T-helper 1 cell treated with Interleukin-12 subunit alpha and Interleukin-12 subunit beta and Interleukin-4 antibody, amounts not matched to agents 30 μg/mL and 1 μg/mL, for 36 hours (primary cell): ENCODE measurements around the gene SERF1B.
"Not testable (repeated sequence)": the region's sequence is repeated elsewhere in the genome, so short reads cannot be mapped to it uniquely, and the experiment has no call there.

Source experiments
- H3K27ac Mint-ChIP-seq: one replicate; pipeline ENCODE4 v1.8.0; 2021; ENCODE audit warnings: mild to moderate bottlenecking, mixed read lengths
- H3K27me3 Mint-ChIP-seq: one replicate; pipeline ENCODE4 v1.8.0; 2021; ENCODE audit warnings: low read depth, mixed read lengths
- H3K36me3 Mint-ChIP-seq: one replicate; pipeline ENCODE4 v1.8.0; 2021; ENCODE audit warnings: low read depth, mixed read lengths
- H3K4me1 Mint-ChIP-seq: one replicate; pipeline ENCODE4 v1.8.0; 2021; ENCODE audit warnings: low read depth, mixed read lengths
- H3K4me3 Mint-ChIP-seq: one replicate; pipeline ENCODE4 v1.8.0; 2021; ENCODE audit warnings: mild to moderate bottlenecking, moderate library complexity, mixed read lengths
- H3K9me3 Mint-ChIP-seq: one replicate; pipeline ENCODE4 v1.8.0; 2021; ENCODE audit warnings: mixed read lengths

SERF1B gene

GRCh38 chr5:70025106-70025844 is at the start of gene SERF1B:
TSS of gene SERF1B (plus strand) at chr5:70025251. CDS start at chr5:70025452, 201 bp downstream.
- H3K36me3 Mint-ChIP-seq, H3K27me3 Mint-ChIP-seq, H3K27ac Mint-ChIP-seq, H3K4me1 Mint-ChIP-seq, H3K4me3 Mint-ChIP-seq, H3K9me3 Mint-ChIP-seq: not testable (repeated sequence)

- H3K4me3 Mint-ChIP-seq, H3K27ac Mint-ChIP-seq, H3K36me3 Mint-ChIP-seq, H3K9me3 Mint-ChIP-seq, H3K4me1 Mint-ChIP-seq, H3K27me3 Mint-ChIP-seq: not testable (repeated sequence)
Measured at GRCh38 chr5:69991713-69992112, 33.3 kb upstream of the SERF1B start.

GRCh38 chr5:69995535-69995934 is 29.5 kb upstream of the SERF1B start:
- H3K4me3 Mint-ChIP-seq, H3K27me3 Mint-ChIP-seq, H3K36me3 Mint-ChIP-seq, H3K9me3 Mint-ChIP-seq, H3K27ac Mint-ChIP-seq, H3K4me1 Mint-ChIP-seq: not testable (repeated sequence)

- not testable (repeated sequence) for H3K27me3 Mint-ChIP-seq, H3K4me1 Mint-ChIP-seq, H3K4me3 Mint-ChIP-seq, H3K9me3 Mint-ChIP-seq, H3K27ac Mint-ChIP-seq, H3K36me3 Mint-ChIP-seq
Measured at GRCh38 chr5:70020660-70021059, 4.4 kb upstream of the SERF1B start.

- not testable (repeated sequence) for H3K4me3 Mint-ChIP-seq, H3K4me1 Mint-ChIP-seq, H3K27ac Mint-ChIP-seq, H3K36me3 Mint-ChIP-seq, H3K9me3 Mint-ChIP-seq, H3K27me3 Mint-ChIP-seq
Measured at GRCh38 chr5:70025845-70026145, 744 bp downstream of the SERF1B start.

GRCh38 chr5:70031204-70031603 is 6.2 kb downstream of the SERF1B start:
- not testable (repeated sequence) for H3K36me3 Mint-ChIP-seq, H3K4me3 Mint-ChIP-seq, H3K4me1 Mint-ChIP-seq, H3K27me3 Mint-ChIP-seq, H3K9me3 Mint-ChIP-seq, H3K27ac Mint-ChIP-seq

GRCh38 chr5:70041411-70041810 is 16.4 kb downstream of the SERF1B start:
- not testable (repeated sequence) for H3K27ac Mint-ChIP-seq, H3K36me3 Mint-ChIP-seq

GRCh38 chr5:70049790-70050142 is 24.7 kb downstream of the SERF1B start:
- not testable (repeated sequence) for H3K36me3 Mint-ChIP-seq, H3K4me3 Mint-ChIP-seq, H3K27ac Mint-ChIP-seq, H3K4me1 Mint-ChIP-seq, H3K27me3 Mint-ChIP-seq, H3K9me3 Mint-ChIP-seq

More at GRCh38 chr5:70041411-70041810, 16.4 kb downstream of the SERF1B start:
- H3K27me3 Mint-ChIP-seq, H3K9me3 Mint-ChIP-seq, H3K4me1 Mint-ChIP-seq, H3K4me3 Mint-ChIP-seq: not testable (repeated sequence)

- not testable (repeated sequence) for H3K27me3 Mint-ChIP-seq, H3K27ac Mint-ChIP-seq, H3K4me3 Mint-ChIP-seq, H3K4me1 Mint-ChIP-seq, H3K36me3 Mint-ChIP-seq, H3K9me3 Mint-ChIP-seq
Measured at GRCh38 chr5:70056289-70056942, 31.4 kb downstream of the SERF1B start.

GRCh38 chr5:70057140-70057539 is 32.1 kb downstream of the SERF1B start:
- not testable (repeated sequence) for H3K4me1 Mint-ChIP-seq, H3K4me3 Mint-ChIP-seq, H3K36me3 Mint-ChIP-seq, H3K27me3 Mint-ChIP-seq, H3K9me3 Mint-ChIP-seq, H3K27ac Mint-ChIP-seq

GRCh38 chr5:70077632-70078031 is 52.6 kb downstream of the SERF1B start:
- H3K9me3 Mint-ChIP-seq, H3K4me1 Mint-ChIP-seq, H3K4me3 Mint-ChIP-seq, H3K27me3 Mint-ChIP-seq, H3K36me3 Mint-ChIP-seq, H3K27ac Mint-ChIP-seq: not testable (repeated sequence)

GRCh38 chr5:70088907-70089464 is 63.9 kb downstream of the SERF1B start:
- not testable (repeated sequence) for H3K36me3 Mint-ChIP-seq, H3K27me3 Mint-ChIP-seq, H3K4me1 Mint-ChIP-seq

GRCh38 chr5:70091776-70092175 is 66.7 kb downstream of the SERF1B start:
- not testable (repeated sequence) for H3K27ac Mint-ChIP-seq, H3K27me3 Mint-ChIP-seq, H3K4me1 Mint-ChIP-seq, H3K36me3 Mint-ChIP-seq, H3K9me3 Mint-ChIP-seq, H3K4me3 Mint-ChIP-seq

More at GRCh38 chr5:70088907-70089464, 63.9 kb downstream of the SERF1B start:
- not testable (repeated sequence) for H3K9me3 Mint-ChIP-seq, H3K27ac Mint-ChIP-seq, H3K4me3 Mint-ChIP-seq
